CD4-positive, alpha-beta T cell treated with Interleukin-2 at 100 ng/mL for 4 hours (primary cell): Measurements from ENCODE around the gene LMO2.
"Not testable (repeated sequence)": the region's sequence is repeated elsewhere in the genome, so short reads cannot be mapped to it uniquely, and the experiment has no call there.

Experiments used
- DNase-seq: peaks from one replicate; pipeline ENCODE4 v3.0.0-alpha.2; 2020; ENCODE audit warnings: low spot score

Gene LMO2

DNA sequence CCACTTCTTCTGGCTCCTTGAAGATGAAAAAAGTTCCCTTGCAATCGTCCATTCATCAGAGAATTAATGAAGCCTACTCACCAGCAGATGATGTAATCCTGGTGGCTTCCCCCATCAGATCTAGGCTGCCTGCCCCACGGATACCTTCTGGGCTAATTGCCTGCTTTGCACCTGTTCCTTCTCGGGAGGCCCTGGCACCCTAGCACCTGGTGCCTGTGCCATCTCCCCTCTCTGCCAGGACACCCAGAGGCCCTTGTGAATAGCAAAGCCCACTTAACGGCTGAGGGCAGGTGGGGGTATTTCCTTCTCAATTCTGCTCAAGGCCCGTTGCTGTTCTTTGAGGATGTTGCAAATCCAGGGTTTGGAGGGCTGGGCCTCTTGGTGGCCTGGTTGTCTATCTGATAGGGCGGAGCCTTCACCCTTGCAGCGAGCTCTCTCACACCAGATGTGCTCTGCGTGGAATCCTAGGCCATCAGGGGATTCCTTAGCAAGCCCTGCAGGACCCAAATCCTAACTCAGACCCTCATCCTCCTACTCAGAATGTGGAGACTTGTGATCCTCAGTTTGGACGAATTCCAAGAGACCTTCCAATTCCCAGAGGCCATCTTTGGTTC, at the start of gene LMO2:
Gene LMO2 (minus strand): TSS at position 363 of the 614 bp plus-strand sequence. CDS start 22,360 bp downstream, outside the sequence.
- no peak for DNase-seq

DNA sequence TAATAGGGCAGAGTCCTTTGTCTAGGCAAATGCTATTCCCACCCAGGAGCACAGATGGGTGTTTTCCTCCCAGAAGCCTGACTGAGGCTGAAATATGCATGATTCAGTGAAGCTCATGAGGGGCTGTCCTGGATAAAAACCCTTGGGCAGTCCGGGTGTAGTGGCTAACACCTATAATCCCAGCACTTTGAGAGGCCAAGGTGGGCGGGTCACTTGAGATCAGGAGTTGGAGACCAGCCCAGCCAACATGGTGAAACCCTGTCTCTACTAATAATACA, 48.6 kb upstream of the LMO2 start:
- DNase-seq, result no peak

DNA sequence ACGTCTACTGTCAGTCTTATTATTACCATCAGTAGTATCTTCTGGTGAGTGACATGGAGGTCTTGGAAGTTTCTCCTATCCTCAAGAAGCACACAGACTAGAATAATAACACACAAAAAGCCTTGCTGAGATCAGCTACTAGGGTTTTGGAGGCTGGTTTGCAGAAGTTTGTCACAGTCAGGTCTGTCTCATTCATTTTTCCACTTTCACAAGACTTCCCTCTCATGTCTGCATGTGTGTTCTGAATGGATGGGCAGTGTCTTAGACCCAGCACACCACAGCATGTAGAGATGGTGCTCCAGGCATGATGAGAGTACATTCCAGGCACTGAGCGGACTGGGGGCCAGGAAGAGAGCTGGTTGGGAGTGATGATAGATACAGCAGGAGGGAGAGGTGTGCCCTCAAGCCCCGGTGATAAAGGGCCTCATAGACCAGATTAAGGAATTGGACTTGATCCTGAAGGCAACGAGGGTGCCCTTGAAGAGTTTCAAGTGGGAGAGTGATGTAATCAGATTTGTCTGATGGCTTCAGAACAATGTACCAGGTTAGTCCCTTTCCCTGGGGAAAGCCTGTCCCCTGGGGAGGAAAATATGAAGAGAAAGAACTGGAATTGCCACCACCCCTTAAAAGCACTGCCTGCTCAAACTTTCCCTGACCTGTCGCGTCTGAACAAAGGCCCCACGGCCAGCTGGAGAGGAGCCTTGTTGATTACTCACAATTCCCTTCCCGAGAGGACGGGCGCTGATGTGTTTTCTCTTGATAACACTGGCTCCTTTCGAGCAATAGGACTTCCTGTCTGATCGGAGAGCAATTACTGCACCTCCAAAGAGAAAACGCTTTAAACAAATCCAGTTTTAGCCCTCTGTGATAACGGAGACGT, 45.1 kb upstream of the LMO2 start:
- DNase-seq, result no peak

DNA sequence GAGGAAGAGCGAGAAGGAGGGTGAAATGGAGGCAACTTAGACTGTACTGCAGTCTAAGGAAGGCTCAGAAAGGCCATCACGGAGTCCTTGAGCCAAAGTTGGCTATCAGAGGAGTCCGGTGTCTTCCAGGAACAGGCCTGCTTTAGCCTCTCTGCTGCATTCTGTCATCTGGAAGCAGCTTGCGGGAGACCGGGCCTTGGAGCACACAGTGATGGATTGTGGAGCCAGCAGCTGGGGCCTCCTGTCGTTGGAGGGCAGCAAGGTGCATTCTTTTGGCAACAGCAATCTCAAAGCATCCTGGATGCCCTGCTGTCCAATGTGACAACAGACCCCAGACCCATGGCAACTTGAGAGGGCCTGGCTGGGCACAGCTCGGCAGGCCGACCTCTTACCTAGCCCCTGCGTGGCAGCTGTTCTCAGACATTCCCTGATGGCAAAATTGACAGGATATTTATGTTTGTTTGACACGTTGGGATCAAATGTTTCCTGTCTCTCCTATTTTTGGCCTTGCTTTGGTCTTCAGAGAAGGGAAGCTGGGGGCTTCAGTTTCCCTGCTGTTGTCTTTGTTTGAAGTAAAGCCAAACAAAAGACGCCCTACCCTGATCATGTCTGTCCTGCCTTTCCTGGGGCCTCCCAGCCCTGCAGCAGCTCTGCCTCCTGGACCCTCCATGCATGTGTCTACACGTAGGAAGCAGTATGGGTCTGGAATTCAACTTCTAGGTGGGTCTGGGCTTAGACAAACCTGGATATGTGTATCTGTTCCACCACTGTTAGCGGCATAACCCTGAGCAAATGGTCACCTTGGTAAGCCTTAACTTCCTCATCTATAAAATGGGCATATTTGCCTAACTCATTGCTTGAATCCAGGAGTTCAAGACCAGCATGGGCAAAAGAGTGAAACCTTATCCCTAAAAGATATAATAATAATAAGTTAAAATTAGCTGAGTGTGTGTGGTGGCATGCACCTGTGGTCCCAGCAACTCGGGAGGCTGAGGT, 43.9 kb upstream of the LMO2 start:
- DNase-seq, result no peak

DNA sequence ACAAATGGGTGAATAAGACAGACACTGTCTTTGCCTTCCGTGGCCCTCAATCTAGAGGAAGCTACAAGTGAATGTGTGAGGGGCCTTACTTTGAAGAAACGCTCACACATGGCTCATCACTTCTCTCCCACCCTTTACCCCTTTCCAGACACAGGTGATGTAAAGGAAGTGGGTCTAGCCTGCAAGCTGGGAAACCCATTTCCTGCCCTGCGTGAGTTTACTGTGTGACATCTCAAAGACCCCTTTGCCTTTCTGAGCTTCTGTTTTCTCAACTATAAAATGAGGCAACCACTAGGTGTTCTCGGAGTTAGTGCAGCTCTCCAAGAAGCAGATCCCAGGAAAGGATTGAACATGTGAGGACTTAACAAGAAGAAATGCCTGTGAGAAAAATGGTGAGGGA, 43.1 kb upstream of the LMO2 start:
- DNase-seq, result no peak

DNA sequence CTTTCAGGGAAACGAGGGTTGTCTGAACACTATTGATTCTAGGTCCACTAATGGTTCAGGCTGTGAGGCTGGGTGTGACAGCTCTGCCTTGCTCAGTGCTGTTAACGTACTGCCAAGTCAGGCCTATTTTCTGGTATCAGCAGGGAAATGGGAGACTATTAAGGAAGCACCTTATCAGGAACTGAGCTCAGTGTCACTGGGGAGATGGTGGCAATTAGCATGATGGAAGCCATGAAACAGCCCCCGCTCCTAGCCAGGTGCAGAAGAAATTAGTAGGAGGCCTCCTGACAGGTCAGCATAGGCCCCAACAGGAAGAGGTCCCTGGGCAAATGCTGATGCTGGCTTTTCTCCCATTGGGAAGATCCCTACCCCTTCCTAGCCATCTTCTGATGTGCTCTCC, 42.6 kb upstream of the LMO2 start:
- no peak for DNase-seq

DNA sequence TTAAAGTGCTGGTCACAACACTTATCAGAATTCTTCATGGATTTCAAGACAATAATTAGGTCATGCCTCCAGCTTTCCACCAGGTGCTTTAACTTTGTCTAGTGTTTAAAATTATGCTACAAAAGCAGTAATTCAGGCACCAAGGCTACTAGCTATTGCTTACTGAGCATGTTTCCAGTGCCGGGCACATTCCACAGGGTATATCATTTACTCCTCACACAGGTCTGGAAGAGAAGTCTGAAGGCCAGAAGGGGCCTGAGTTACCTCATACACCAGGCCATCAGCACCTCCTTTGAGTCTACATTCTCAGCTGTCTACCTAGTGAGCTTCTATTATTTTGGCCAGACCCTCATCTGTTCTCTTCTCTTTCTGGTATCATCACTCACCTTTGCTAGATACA, 41.7 kb upstream of the LMO2 start:
- DNase-seq, result no peak

DNA sequence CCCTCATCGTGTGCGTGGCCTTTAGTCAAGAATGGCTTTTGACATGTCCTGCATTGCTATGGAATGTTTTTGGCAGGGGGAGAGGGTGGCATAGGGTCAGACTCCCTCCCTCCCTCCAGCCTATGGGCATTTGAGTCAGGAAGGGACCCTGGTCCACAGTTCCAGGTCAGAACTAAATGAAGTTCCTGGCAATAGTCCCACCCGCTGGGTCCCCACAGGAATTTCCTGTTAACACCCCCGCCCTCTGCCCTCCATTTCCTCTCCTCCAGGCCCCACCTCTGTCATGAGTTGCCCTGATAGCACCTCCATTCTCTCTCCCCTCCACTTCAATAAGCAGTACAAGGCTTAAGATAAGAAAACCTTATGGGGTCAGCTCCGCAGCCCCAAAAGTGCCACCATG, 40.8 kb upstream of the LMO2 start:
- no peak for DNase-seq

DNA sequence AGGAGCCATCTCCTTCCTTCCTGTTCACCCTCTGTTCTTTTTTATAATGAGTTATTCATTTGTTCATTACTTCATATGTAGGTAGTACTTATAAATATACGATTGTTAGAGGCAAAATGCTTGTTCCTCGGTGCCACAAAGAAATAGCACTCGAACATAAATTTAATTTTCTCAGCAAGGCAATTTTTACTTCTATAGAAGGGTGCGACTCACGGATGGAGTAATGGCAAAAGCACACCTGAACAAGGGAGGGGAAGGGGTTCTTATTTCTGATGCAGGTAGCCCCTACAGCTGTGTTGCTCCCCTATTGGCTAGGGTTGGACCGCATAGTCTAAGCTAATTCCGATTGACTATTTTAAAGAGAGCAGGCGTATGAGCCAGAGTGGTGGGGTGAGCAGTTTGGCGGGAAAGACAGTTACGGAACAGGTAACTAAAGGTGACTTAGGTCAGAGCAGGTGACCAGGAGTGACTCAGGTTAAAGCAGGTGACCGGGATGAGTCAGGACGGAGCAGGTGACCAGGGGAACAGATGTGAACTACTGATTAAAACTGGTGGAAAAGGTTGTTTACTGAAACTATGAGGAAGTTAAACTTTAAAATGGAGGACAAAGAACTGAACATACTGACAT, 40.0 kb upstream of the LMO2 start:
- DNase-seq, result not testable (repeated sequence)

DNA sequence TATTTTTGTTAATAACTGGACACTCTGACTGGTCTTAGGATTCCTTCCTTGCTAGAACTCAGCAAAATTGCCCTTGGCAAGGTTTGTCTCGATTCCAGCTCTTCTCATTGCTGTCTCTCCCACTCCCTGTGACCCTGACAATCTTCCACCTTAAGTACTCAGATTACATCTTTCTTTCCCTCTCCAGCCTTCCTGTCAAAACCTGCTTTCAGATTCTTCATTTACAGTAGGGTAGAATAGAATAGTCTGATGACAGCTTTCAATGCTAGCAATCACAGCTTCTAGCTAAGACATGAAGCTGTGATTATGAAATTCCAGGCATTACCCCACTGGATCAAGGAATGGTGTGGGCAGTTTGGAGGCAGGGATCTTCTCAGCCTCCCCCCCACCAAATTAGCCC, 39.2 kb upstream of the LMO2 start:
- no peak for DNase-seq

DNA sequence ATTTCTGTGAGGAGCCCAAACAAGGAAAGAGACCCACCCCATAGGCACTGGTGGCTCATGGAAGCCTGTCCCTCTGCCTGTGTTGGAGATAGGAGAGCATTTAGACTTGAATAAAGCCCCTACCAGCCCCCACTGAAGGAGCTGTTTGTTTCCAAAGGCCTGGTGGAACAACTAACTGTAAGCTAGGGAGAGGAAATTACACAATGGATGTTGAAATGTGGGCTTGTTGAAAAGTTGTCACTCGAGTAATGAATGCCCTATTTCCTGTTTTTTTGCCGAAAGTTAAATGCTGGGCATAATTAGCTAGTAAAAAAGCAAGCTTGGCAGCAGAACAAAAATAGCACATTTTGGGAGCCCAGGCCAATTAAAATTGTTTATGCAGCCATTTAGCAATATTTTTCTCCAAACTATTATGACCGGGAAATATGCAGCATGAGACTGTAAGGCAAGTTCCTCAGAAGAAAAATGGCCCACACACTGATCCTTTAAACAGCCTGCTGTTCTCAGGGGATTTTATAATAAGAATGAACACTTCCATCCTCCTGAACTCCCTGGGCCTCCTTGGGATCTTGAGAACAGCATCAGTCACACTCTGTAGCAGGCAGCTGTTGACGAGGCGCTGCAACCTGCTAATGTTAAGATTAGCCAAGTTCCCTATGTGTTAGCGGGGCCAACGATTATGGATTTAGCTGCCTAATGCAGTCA, 38.6 kb upstream of the LMO2 start:
- no peak for DNase-seq

DNA sequence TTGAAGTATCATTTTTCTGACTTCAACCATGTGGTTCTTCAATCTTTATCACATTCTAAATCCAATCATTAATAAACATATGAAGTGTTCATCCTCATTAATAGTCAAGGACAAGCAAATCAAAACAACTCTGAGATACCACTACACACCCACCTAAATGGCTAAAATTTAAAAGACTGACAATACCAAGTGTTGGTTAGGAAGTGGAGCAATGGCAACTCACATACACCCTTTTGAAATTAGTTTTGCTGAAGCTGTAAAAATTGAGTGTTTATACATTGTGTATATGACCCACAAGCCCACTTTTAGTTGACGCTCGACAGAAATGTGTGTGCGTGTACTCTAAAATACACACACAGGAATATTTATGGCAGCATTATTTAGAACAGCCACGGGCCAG, 36.7 kb upstream of the LMO2 start:
- DNase-seq, result no peak

DNA sequence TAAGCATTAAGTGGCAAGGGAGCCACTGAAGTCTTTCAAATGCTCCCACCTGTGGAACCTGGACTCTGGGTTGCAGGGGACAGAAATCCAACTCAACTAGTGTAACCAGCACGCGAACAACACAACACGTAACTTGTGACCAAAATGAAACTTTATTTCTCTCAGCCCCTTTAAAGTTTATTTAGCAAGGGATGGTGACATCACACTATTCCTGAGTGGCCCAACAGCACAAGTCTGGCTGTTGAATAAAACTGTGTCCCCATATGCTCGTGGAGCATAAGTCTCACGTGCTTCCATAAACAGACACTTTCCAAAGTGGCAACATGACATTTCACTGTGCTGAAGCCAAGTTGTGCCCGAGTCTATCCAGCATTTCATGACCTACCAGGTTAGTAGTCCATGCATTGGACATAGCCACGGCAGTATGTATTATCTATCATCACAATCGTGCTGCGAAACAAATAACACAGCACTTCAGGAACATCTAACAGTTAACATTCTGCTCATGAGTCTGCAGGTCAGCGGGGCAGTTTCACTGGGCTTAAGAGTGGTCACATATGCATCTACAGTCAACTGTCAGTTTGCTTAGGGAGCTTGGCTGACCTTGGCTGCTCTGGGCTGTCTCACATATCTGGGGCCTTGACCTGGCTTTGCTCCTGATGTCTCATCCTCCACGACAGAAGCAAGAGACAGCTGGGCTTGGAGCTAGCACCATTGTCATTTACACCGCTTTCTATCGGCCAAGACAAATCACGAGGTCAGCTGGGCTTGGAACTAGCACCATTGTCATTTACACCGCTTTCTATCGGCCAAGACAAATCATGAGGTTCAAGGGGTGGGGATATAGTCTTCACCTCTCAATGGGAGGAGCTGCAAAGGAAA, 35.0 kb upstream of the LMO2 start:
- DNase-seq, result no peak

DNA sequence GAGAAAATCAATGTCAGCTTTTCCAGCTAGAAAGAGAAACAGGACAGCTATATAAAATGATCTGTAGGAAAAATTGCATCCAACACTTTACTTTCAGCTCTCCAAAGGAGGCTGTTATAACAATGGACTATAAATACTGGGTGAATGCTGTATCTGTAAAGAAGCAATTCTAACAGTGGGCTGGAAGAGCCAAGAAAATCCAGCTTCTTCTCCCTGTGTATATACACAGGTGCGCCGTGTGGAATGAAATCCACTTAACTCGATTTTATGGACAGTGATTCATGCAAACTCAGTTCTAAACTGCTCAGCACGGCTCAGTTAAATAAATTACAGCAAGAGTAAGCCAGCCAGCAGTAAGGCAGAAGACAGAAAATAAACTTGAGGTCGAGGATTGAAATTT, 32.5 kb upstream of the LMO2 start:
- no peak for DNase-seq

DNA sequence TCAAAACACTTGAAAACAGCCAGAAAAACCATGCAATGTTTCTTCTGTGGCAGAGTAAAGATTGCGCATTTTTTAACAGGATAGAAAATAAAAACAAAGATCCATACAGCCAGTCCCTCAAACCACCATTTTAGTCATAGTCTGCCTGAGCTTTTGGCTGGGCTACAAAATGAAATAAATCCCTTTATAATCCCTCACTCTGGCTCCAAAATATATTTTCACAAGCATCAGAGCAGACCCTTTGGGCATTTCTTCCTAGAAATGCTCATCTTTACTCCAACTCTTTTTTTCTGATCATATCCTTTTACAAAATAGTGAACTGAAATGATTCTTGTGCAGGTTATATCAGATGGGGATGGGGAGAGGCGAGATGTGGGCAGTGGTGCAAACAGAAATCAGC, 31.8 kb upstream of the LMO2 start:
- DNase-seq, result no peak

DNA sequence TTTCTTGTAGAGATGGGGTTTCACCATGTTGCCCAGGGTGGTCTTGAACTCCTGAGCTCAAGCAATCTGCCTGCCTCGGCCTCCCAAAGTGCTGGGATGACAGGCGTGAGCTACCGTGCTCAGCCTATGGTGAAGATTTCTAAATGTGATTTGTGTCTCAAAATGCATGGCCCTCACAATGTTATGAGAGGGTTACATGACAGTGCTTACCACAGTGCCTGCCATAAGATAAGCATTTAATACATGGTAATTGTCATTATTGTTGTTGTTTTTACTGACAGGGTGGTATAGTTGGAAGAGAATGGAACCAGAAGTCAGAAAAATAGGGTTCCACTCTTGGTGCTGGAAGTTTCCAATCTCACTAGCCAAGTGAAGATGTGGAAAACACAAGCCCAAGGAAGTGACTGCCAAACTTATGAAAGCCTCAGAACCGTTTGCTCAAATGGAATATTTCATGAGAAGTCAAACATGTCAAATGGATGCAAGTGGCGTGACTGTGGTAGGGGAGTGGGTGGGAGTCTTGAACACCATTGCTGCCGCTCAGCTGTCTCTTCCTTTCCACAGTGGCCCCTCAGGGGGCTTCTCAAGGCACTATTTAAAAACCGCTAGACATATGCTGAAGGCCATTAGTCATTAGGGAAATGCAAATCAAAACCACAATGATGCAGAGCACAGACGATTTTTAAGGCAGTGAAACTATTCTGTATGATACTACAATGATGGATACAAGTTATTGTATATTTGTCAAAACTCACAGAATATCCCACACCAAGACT, 29.1 kb upstream of the LMO2 start:
- no peak for DNase-seq

DNA sequence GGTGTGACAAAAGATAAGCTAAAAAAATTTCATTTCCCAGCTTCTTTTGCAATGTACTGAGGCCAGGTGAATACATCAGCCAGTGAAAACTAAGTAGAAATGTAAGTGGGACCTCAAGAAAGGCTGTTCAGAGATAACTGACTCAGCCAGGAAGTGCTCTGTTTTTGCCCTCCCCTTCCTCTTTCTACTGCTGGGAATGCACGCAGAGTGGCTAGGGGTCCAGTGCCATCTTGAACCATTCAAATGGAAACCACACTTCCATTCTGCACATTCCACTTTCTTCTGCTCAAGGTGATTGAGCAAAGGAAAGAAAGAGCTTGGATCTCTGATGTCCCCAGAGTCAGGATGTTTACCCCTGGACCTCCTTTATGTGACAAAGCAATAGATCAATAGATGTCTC, 27.8 kb upstream of the LMO2 start:
- DNase-seq, result no peak

DNA sequence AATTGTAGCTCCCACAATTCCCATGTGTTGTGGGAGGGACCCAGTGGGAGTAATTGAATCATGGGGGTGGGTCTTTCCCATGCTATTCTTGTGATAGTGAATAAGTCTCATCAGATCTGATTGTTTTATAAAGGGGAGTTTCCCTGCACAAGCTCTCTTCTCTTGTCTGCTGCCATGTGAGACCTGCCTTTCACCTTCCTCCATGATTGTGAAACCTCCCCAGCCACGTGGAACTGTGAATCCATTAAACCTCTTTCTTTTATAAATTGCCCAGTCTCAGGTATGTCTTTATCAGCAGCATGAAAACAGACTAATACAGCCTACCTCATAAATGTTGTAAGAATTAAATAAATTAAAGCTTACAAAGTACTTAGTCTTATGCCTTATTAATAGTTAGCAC, 25.5 kb upstream of the LMO2 start:
- not testable (repeated sequence) for DNase-seq

DNA sequence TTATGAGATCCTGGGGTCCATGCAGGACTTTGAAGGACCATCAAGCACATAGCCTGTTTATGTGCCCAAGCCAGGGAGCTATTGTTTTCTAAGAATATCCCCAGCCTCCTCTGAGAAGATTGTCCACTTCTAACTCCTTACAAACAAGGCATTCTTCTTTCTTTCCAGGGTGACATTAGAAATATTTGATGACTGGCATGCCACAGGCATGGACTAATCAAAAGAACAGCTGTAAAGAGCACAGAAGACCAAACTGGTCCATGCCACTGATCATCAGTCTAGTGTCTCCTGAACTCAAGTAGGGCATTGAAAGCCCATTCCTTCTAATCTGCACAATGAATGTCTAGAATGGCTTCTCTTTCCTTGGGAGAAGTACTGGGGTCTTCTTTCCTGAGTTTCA, 24.9 kb upstream of the LMO2 start:
- DNase-seq, result no peak

DNA sequence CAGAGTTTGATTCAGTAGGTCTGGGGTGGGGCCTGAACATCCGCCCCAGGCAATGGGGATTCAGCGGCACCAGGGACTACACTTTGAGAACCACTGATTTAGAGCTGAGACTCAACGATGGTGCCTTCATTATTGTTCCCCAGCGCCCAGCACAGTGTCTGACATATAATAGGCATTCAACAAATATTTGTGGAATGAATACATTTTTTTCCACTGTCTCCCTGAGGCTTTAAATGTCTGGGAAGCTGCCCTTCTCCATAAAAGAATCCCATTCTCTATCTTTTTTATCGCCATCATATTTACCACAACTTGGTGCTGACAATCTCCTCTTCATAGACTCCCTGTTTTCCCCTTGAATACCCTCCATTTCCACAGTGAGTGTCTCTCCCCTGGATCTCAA, 23.6 kb upstream of the LMO2 start:
- DNase-seq, result no peak
